IMR-90 (cell line): ENCODE results near the gene RSAD1. TPM values are rescaled to one million over a fixed set of nuclear protein-coding genes. Genes with fewer than 3 reads are reported as not detected.

Experiments used
- ATAC-seq: fragments of 200-7000 bp; cut with Tn5 transposase; 2 replicates; pipeline ENCODE4 v1.9.1; 2020; ENCODE audit warnings: low read depth, mild to moderate bottlenecking, moderate library complexity
- BruUV-seq: library from RNA; stranded (reverse); fragments of 400-500 nt; replicated peaks from 2 replicates; lab custom pipeline; 2021; lab: Mats Ljungman, UMichigan
- CTCF ChIA-PET: fragments of 300-600 bp; formaldehyde crosslinking; extraction: SDS; loops from one replicate; lab custom pipeline; 2021; ENCODE audit warnings: antibody characterized with exemption; lab: Yijun Ruan, JAX
- POLR2A ChIA-PET: fragments of 300-600 bp; sonication (Branson Sonifier 250); formaldehyde crosslinking; loops from one replicate; lab custom pipeline; 2022; ENCODE audit warnings: antibody characterized with exemption; ENCODE audit not compliant: unreplicated experiment; lab: Charles Lee
- DNase-seq: peaks from one replicate; pipeline ENCODE4 v3.0.0; 2013
- H2AFZ ChIP-seq: replicated peaks from 2 replicates; pipeline ENCODE3; 2013; ENCODE audit warnings: low read length, mild to moderate bottlenecking; ENCODE audit not compliant: poor library complexity
- H2AK5ac ChIP-seq: 2 replicates; pipeline ENCODE4 v1.6.1; 2013; ENCODE audit warnings: low read depth, low read length, inconsistent platforms
- H2AK9ac ChIP-seq: replicated peaks from 2 replicates; pipeline ENCODE3; 2013; ENCODE audit warnings: mild to moderate bottlenecking, low read depth, low read length, moderate library complexity; ENCODE audit not compliant: poor library complexity
- H2BK120ac ChIP-seq: 2 replicates; pipeline ENCODE4 v1.6.1; 2013; ENCODE audit warnings: low read depth, low read length, inconsistent platforms
- H2BK15ac ChIP-seq: 3 replicates; pipeline ENCODE4 v1.6.1; 2013; ENCODE audit warnings: low read depth, low read length, inconsistent platforms
- H2BK20ac ChIP-seq: 2 replicates; pipeline ENCODE4 v1.6.1; 2013; ENCODE audit warnings: low read depth, mild to moderate bottlenecking, inconsistent platforms, low read length, moderate library complexity
- H2BK5ac ChIP-seq: 2 replicates; pipeline ENCODE4 v1.6.1; 2013; ENCODE audit warnings: mild to moderate bottlenecking, low read depth, low read length, inconsistent platforms; ENCODE audit not compliant: poor library complexity, severe bottlenecking
- H3K14ac ChIP-seq: replicated peaks from 2 replicates; pipeline ENCODE4 v1.6.1; 2013; ENCODE audit warnings: low read depth, low read length, inconsistent platforms
- H3K18ac ChIP-seq: 2 replicates; pipeline ENCODE4 v1.6.1; 2013; ENCODE audit warnings: low read depth, low read length, control low read depth
- H3K23ac ChIP-seq: 2 replicates; pipeline ENCODE4 v1.6.1; 2013; ENCODE audit warnings: low read depth, low read length, inconsistent platforms
- H3K27ac ChIP-seq: 2 replicates; pipeline ENCODE4 v1.5.1; 2013; ENCODE audit warnings: mild to moderate bottlenecking, control low read depth, low read length; ENCODE audit not compliant: insufficient read depth
- H3K27me3 ChIP-seq: 2 replicates; pipeline ENCODE4 v1.6.1; 2013; ENCODE audit warnings: low read length; ENCODE audit not compliant: control insufficient read depth, insufficient read depth
- H3K36me3 ChIP-seq: 2 replicates; pipeline ENCODE4 v1.6.1; 2013; ENCODE audit warnings: low read length, mixed read lengths; ENCODE audit not compliant: control insufficient read depth, insufficient read depth
- H3K4ac ChIP-seq: 2 replicates; pipeline ENCODE4 v1.6.1; 2013; ENCODE audit warnings: low read depth, low read length, inconsistent platforms
- H3K4me1 ChIP-seq: 2 replicates; pipeline ENCODE4 v1.6.1; 2013; ENCODE audit warnings: low read length, mixed read lengths; ENCODE audit not compliant: control insufficient read depth, insufficient read depth
- H3K4me2 ChIP-seq: 2 replicates; pipeline ENCODE4 v1.6.1; 2013; ENCODE audit warnings: low read depth, mild to moderate bottlenecking, control low read depth, low read length, moderate library complexity
- H3K4me3 ChIP-seq: 2 replicates; pipeline ENCODE4 v1.5.1; 2013; ENCODE audit warnings: low read depth, mild to moderate bottlenecking, control low read depth, low read length, moderate library complexity; ENCODE audit not compliant: insufficient read depth
- H3K56ac ChIP-seq: 2 replicates; pipeline ENCODE4 v1.6.1; 2013; ENCODE audit warnings: low read length, inconsistent platforms; ENCODE audit not compliant: insufficient read depth; ENCODE audit errors: extremely low read depth
- H3K79me1 ChIP-seq, 2 experiments: 2 replicates each; pipeline ENCODE4 v1.6.1; 2013; ENCODE audit warnings: low read length in 2 of 2, inconsistent platforms in 1 of 2, low read depth in 1 of 2
- H3K9ac ChIP-seq: 2 replicates; pipeline ENCODE4 v1.6.1; 2013; ENCODE audit warnings: low read depth, low read length, control low read depth
- H3K9me1 ChIP-seq: 2 replicates; pipeline ENCODE4 v1.6.1; 2013; ENCODE audit warnings: low read length, inconsistent platforms; ENCODE audit not compliant: insufficient read depth
- H3K9me3 ChIP-seq: 2 replicates; pipeline ENCODE4 v1.6.1; 2013; ENCODE audit warnings: low read length; ENCODE audit not compliant: control insufficient read depth, insufficient read depth
- H4K20me1 ChIP-seq: 2 replicates; pipeline ENCODE4 v1.6.1; 2013; ENCODE audit warnings: low read length, inconsistent platforms; ENCODE audit not compliant: insufficient read depth
- H4K5ac ChIP-seq: 2 replicates; pipeline ENCODE4 v1.6.1; 2013; ENCODE audit warnings: mild to moderate bottlenecking, low read depth, low read length, control low read depth
- H4K8ac ChIP-seq, 2 experiments: 2 replicates each; pipeline ENCODE4 v1.6.1; 2013; ENCODE audit warnings: low read depth in 2 of 2, low read length in 2 of 2, control low read depth in 1 of 2, inconsistent platforms in 1 of 2
- H4K91ac ChIP-seq: 2 replicates; pipeline ENCODE4 v1.6.1; 2013; ENCODE audit warnings: low read depth, low read length, inconsistent platforms; ENCODE audit not compliant: insufficient read depth
- CHD1 ChIP-seq: IDR thresholded peaks from 2 replicates; pipeline ENCODE4 v1.6.1; 2012; ENCODE audit warnings: low read depth, low read length, improper control_type of control experiment
- FOS ChIP-seq: fragments of 150-350 bp; IDR thresholded peaks from 2 replicates; pipeline ENCODE4 v1.6.1; 2016; ENCODE audit warnings: low read depth, low read length
- MAFK ChIP-seq: IDR thresholded peaks from 2 replicates; pipeline ENCODE4 v1.6.1; 2012; ENCODE audit warnings: low read depth, low read length, improper control_type of control experiment
- MXI1 ChIP-seq: IDR thresholded peaks from 2 replicates; pipeline ENCODE4 v1.6.1; 2012; ENCODE audit warnings: low read depth, mild to moderate bottlenecking, low read length, moderate library complexity, borderline replicate concordance
- POLR2A ChIP-seq: IDR thresholded peaks from 2 replicates; pipeline ENCODE4 v1.6.1; 2012; ENCODE audit warnings: mild to moderate bottlenecking, low read depth, low read length
- RAD21 ChIP-seq: IDR thresholded peaks from 2 replicates; pipeline ENCODE4 v1.6.1; 2012; ENCODE audit warnings: low read length, improper control_type of control experiment
- RFX5 ChIP-seq: IDR thresholded peaks from 2 replicates; pipeline ENCODE4 v1.8.0; 2012; ENCODE audit warnings: low read depth, mild to moderate bottlenecking, low read length, moderate library complexity
- WGBS, 2 experiments: methylation state at CpG; one replicate each; pipeline versions ENCODE4 v1.1.5 to v1.1.7; 2013; ENCODE audit warnings: missing lambda C conversion rate in 2 of 2; ENCODE audit not compliant: insufficient read length in 1 of 2; ENCODE audit errors: extremely low coverage in 2 of 2; 5-methylcytosine and 5-hydroxymethylcytosine counted together
- dilution Hi-C: fragments of 300-500 bp; cut with HindIII; formaldehyde crosslinking; loops from one replicate; pipeline ENCODE4 v1.14.3; 2018; ENCODE audit warnings: low sequenced_read_pairs; ENCODE audit not compliant: unreplicated experiment
- in situ Hi-C: fragments of 300-500 bp; cut with MboI; formaldehyde crosslinking; loops from 3 replicates; pipeline ENCODE4 v1.14.3; 2019; ENCODE audit warnings: low sequenced_read_pairs, inconsistent platforms, mixed read lengths
- intact Hi-C: fragments of 100-400 bp; cut with micrococcal nuclease; formaldehyde crosslinking; loops from 2 replicates; pipeline ENCODE4 v1.10.0; 2022
- polyA plus RNA-seq, 3 experiments: library from polyadenylated mRNA; depleted of rRNA; stranded (reverse); fragments of >200 nt; gene quantifications; 2 replicates each; pipeline ENCODE4 v1.2.3, GENCODE V29; 2012; ENCODE audit warnings: low replicate concordance in 1 of 3
- total RNA-seq: library from RNA; depleted of rRNA; stranded (reverse); fragments of >200 nt; gene quantifications from 2 replicates; pipeline ENCODE4 v1.2.3, GENCODE V29; 2012

RSAD1 gene
- total and polyA plus RNA-seq, 2 of the 4 experiments (the other 2 are of a cell fraction) = 10.8 to 19.2 TPM

- TF ChIP-seq RAD21 (no peak), POLR2A (no peak)
Measured at GRCh38 chr17:50430821-50431618, 47.6 kb upstream of the RSAD1 start (continued).

GRCh38 chr17:50432125-50432762 is 46.4 kb upstream of the RSAD1 start:
- H3K9ac ChIP-seq = no peak overlapping the region
- in situ Hi-C loops = no loop called here
- no peak overlapping the region for H3K4me3 ChIP-seq
- no peak for ATAC-seq
- H3K9me3 ChIP-seq = no peaks in the 10 kb centered on the region
- no peak overlapping the region for H2AFZ ChIP-seq
- H2BK120ac ChIP-seq = no peak overlapping the region
- no peak overlapping the region for H2BK20ac ChIP-seq
- intact Hi-C loops = no loop called here
- H4K91ac ChIP-seq = no peak overlapping the region
- H4K20me1 ChIP-seq = no peaks in the 10 kb centered on the region
- no peak overlapping the region for H2AK9ac ChIP-seq
- no peak overlapping the region for H2AK5ac ChIP-seq
- H3K4ac ChIP-seq = no peak overlapping the region
- WGBS, 2 experiments = no CpG with 5 or more reads among the region's 4 CpGs
- H2BK5ac ChIP-seq = no peak overlapping the region
- TSS peak; percentile 23 for BruUV-seq
- no peak overlapping the region for H3K27ac ChIP-seq
- peaks cover 3% of the 10 kb centered on the region; the same call in 1 of the 2 replicates for H3K36me3 ChIP-seq
- H3K79me1 ChIP-seq = peaks cover 6 to 45% of the 10 kb centered on the region in 2 experiments; a peak in 3 of 4 replicates
- CTCF ChIA-PET = interaction anchor here (0.5 kb wide), 1 partner anchor 14 kb away, joined by 4 read pairs; no protein-coding TSS in a partner anchor
- no peak overlapping the region for H3K18ac ChIP-seq
- no peak overlapping the region for H2BK15ac ChIP-seq
- no peak for TF ChIP-seq MAFK
- TF ChIP-seq RFX5 = no peak
- TF ChIP-seq FOS = no peak
- no peak for TF ChIP-seq MXI1
- TF ChIP-seq CHD1 = no peak
- no peak for TF ChIP-seq POLR2A
- dilution Hi-C loops = no loop called here
- no peak overlapping the region for H4K8ac ChIP-seq
- POLR2A ChIA-PET = no interaction called here
- no peaks in the 10 kb centered on the region for H3K27me3 ChIP-seq
- peaks cover 3% of the 10 kb centered on the region for H3K4me1 ChIP-seq
- H3K4me2 ChIP-seq = no peak overlapping the region
- no peak overlapping the region for H3K56ac ChIP-seq
- no peak overlapping the region for H3K14ac ChIP-seq
- no peak for DNase-seq
- H3K23ac ChIP-seq = no peak overlapping the region
- peaks cover 12% of the 10 kb centered on the region for H3K9me1 ChIP-seq
- no peak overlapping the region for H4K5ac ChIP-seq
